GM19023 (cell line): ENCODE data around the gene UFD1.

Experiments used
- ATAC-seq: cut with Tn5 transposase; IDR thresholded peaks from one replicate; pipeline ENCODE4 v1.9.1; 2021; ENCODE audit warnings: mild to moderate bottlenecking, moderate library complexity; ENCODE audit not compliant: unreplicated experiment

UFD1 gene

DNA sequence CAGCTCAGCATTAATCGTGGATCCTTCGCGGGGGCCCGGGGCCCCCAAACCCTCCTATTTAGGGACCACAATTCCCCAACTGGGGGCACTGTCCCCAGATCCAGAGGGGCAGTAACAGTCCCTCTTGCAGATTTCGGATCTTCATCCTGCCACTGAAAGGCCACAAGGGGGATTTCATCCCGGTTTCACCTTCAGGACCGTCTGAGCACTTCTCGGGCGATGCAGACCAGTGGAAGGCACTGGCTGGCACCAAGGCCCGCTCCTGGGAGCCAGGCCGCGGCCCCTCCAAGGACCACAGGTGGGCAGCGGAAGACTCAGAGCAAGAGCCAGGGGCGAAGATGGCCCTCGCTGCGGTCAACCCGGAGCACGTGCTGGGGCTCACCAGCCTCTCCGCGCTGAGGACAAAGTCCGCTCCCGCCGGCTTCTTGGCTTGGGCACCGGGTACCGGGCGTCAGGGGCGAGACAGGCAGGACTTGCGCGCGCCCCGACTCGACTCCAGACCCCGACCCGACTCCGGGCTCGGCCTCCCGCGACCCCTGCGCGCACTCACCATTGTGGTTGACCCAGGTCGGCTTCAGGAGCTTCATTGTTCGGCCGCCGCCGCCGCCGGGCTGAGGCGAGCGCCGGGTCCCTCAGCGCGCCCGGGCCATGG, 48.0 kb downstream of the UFD1 start:
- ATAC-seq: peak; percentile 16

- ATAC-seq: no peak
Measured at GRCh38 chr22:19429950-19430889, 48.8 kb downstream of the UFD1 start.

- ATAC-seq: no peak
Measured at GRCh38 chr22:19424186-19424500, 54.9 kb downstream of the UFD1 start.

DNA sequence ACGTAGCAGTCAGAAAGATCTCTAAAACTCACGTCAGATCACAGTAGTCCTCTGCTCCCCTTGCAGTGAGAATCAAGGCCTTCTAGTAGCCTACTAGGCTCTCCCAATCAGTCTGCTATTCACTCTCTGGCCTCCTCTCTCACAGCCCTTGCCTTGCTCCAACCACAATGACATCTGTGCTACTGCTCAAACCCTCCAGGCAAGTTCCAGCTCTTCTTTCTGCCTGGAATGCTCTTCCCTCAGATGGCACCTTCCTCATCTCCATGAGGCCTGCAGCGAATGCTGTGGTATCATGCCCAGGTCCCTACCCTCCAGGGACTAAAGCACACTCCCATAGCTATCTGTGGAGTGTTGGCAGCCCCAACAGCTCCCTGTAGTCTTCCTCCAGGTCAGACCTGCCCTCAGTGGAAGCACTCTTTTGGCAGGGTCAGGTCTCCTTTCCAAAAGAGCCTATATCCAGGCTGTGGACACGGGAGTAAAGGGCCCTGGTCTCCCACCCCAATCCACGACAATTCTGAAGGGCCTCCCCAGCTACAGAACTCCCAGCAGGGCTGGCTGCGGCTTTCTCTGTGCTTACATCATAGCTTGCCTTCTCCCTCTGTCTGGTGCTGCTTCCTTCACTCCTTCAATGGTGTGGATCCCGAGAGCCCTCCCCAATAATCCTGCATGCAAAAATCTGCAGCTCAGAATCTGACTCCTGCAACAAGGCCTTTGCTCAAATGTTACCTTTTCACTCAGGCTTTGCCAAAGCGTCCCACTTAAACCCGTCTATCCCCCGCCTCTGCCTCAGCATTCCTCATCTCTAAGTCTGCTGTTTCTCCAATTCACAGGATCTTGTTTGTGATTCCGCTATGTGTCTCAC, 56.3 kb downstream of the UFD1 start:
- ATAC-seq: no peak

DNA sequence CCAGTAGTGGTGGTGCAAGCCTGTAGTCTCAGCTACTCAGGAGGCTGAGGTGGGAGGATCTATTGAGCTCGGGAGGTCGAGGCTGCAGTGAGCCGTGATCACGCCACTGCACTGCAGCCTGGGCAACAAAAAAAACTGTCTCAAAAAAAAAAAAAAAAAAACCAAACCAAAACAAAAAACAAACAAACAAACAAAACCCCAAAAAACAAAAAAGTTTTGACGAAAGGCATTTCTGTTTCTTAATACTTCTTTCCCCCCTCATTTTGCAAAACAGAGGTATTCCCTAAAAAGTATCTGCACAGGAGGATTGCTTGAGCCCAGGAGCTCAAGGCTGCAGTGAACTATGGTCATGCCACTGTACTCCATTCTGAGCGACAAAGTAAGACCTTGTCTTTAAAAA, 58.7 kb downstream of the UFD1 start:
- ATAC-seq: no peak

DNA sequence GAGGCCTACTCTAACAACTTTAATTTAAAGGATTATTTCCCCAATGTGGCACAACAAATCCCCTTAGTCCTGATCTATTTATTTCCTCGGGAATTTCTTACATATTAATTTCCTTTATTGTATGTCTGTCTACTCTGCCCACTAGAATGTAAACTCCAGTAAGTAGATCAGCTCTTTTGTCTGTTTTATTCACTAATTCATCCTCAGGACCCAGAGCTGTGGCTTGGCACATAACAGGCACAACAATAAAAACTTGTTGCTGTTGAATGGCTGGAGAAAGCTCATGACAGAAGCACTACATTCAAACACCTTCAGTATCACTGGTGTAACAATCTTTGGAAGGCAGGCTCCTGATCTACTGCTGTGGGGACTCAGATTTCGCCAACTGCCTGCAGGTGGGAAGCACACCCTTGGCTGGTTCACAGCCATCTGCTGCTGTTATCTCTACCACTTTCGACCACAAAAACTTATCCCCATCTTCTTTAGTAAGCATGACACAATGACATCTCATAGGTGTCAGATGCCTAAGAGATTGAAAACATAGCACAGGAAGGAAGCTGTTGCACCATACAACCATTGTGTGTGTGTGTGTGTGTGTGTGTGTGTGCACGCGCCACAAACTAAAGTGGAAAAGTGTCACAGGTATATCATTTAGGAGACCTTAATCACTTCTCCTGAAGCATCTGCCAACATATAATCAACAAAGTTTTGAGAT, 59.4 kb downstream of the UFD1 start:
- ATAC-seq: no peak

GRCh38 chr22:19419086-19419463, 59.9 kb downstream of the UFD1 start:
- no peak for ATAC-seq

GRCh38 chr22:19412923-19413322, 66.1 kb downstream of the UFD1 start:
- ATAC-seq: no peak

GRCh38 chr22:19412478-19412877, 66.5 kb downstream of the UFD1 start:
- ATAC-seq: no peak

DNA sequence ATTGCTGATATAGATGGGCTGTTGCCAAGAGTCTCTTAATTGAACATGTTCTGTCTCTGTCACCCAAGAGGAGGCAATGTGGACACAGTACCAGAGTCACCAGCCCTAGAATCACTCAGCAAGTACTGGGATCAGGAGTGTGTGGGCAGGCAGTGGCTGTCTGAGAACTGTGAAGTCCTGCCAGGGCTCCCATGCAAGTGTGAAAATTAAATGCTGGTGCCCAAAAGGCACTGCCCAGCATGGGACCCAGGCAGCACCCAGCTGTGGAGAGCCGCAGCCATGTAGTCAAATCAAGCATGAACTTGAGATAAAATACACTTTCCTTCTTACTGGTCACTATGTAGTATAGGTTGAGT, 67.3 kb downstream of the UFD1 start:
- ATAC-seq: no peak

DNA sequence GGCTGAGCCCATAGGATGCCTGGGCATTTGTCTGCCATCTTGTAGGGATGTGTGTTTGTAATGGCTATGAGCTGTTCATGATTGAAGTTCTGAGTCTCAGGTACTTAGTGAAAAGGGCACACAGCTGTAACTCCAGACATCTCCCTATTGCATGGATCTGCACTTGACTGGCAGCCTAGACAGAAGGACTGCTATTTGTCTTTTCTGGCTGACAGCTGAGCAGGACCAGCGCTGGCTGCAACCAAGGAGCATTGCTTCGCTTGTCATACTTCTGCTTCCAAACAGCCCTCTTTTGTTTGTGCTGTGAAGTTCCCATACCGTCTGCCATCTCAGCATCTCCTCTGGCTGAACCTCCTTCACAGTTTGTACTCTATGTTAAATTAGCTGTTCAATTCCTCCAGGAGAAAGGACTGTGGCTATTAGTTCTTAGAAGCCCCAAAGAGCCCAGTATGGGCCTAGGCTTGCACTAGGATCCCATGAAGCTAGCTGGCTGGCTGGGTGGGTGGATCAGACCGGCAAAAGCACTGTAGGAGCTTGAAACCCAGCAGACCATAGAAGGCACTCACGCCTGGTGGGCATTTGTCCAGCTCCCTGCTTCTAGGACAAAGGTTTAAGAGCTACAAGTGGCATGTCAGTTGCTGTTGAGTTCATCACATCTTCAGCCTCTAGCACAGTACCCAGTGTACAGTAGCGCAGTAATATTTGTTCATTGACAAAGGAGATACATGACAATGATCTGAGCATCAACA, 67.9 kb downstream of the UFD1 start:
- no peak for ATAC-seq

- no peak for ATAC-seq
Measured at GRCh38 chr22:19407649-19408606, 71.1 kb downstream of the UFD1 start.

DNA sequence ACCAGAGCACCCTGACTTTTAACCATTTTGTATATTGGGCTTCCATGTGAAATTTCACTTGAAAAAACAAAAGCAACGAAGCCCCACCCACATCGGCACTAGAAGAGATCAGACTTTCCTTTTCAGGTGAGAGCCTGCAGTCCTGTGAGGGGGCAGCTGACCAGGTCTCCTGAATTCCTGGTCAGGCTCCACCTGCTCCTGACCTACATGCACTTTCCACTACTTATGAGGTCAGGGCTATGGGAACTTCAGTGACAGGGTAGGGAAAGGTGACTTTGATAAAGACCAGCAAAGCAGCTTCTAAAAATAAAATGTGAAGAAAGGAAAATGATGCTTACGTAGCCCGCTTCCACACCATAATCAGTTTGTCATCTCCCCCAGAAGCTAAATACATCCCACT, 72.1 kb downstream of the UFD1 start:
- ATAC-seq: no peak

DNA sequence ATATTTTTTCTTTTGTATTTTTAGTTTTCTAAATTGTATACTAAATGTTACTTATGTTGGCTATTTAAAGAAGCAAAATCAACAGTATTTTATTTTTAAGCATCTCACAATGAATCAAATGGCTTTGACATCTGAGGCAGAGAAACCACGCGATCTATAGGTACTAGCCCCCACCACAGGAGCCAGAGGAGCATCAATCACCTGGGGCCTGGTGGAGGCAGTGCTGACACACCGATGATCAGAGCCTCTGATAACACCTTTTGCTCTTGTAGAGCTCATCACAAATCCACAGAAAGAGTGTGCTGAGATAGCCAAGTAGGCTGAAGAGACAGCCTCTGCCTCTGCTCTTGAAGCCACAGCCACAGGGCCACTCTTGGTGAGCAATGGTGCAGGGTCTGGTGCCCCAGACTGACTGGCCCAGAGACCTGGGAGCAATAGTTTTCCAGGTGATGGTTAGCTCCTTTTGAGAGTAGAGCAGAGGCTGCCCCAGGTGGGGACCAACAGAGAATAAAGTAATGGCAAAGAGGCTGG, 72.6 kb downstream of the UFD1 start:
- ATAC-seq: no peak

- no peak for ATAC-seq
Measured at GRCh38 chr22:19405652-19406051, 73.3 kb downstream of the UFD1 start.

DNA sequence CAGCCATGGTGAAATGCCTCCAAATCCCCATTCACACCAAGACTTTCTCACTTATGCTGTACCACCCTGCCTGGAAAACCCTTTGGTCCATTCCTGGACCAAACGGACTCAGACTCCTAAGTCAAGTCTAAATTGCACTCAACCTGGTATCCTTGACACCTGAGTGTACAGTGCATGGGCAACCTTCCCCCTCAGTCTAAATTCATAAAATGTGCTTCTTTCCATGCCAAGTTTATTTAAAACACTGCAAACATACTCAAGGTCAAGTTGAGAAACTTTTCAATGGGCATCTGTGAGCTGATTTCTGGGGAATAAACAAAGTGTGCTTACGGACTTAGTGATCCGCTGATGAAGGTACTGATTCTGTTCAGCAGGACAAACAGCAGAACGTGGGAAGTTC, 73.9 kb downstream of the UFD1 start:
- ATAC-seq: no peak

DNA sequence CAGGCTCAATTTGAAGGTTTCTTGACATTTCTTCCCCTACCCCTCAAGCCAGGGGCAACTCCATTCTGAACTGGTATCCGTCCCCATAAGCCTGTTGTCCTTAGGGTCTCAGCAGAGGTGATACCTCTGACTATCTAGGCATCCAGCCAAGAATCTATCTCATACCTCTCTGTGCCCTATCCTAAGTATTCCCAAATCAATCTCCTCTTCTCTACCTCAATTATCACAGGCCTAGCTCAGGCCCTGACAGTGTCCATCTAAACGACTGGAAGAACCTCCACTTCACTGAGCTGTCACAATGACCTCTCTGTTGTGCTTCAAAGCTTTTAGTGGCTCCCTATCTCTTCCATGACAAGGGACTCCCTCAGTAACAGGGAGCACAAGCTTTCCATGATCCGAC, 74.3 kb downstream of the UFD1 start:
- ATAC-seq: no peak

DNA sequence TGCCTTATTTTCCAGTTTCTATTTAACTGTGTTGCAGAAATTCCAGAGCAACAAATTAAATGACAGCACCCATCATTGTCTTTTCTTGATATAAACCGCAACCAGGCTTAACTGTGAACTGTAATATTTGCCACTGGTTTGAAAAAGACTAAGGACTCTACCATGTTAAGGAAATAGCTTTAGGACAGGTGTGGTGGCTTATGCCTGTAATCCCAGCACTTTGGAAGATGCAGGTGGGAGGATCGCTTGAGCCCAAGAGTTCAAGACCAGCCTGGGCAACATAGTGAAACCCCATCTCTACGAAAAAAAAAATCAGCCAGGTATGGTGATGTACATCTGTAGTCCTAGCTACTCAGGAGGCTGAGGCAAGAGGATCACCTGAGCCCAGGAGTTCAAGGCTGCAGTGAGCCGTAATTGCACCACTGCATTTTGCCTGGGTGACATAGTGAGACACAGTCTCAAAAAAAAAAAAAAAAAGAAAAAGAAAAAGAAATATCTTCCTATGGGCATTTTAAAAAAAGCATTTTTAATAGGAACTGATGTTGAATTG, 76.3 kb downstream of the UFD1 start:
- ATAC-seq: no peak

- ATAC-seq: no peak
Measured at GRCh38 chr22:19401483-19401882, 77.5 kb downstream of the UFD1 start.
